Subcutaneous abdominal adipose tissue (tissue), 5 donors: ENCODE results near the gene ZNF446.
"Not testable (repeated sequence)": the region's sequence is repeated elsewhere in the genome, so short reads cannot be mapped to it uniquely, and the experiment has no call there.

ENCODE experiments used
- H3K27ac ChIP-seq: one replicate; pipeline ENCODE4 v1.7.0; 2013; ENCODE audit warnings: low read depth, mild to moderate bottlenecking, inconsistent platforms, low read length, moderate library complexity
- H3K27me3 ChIP-seq, 5 donors: one replicate each; pipeline ENCODE4 v1.7.0; 2013; ENCODE audit warnings: low read length in 5 of 5, inconsistent platforms in 1 of 5; ENCODE audit not compliant: control insufficient read depth in 5 of 5, insufficient read depth in 4 of 5
- H3K36me3 ChIP-seq, 5 donors: one replicate each; pipeline ENCODE4 v1.7.0; 2013; ENCODE audit warnings: low read length in 5 of 5; ENCODE audit not compliant: control insufficient read depth in 5 of 5, insufficient read depth in 5 of 5
- H3K4me1 ChIP-seq, 5 donors: one replicate each; pipeline ENCODE4 v1.7.0; 2013; ENCODE audit warnings: low read length in 5 of 5, mild to moderate bottlenecking in 3 of 5, moderate library complexity in 1 of 5; ENCODE audit not compliant: control insufficient read depth in 5 of 5, insufficient read depth in 5 of 5
- H3K4me3 ChIP-seq, 5 donors: one replicate each; pipeline ENCODE4 v1.7.0; 2013; ENCODE audit warnings: low read length in 5 of 5, low read depth in 1 of 5
- H3K9ac ChIP-seq, 5 donors: one replicate each; pipeline ENCODE4 v1.7.0; 2013; ENCODE audit warnings: low read length in 5 of 5, mild to moderate bottlenecking in 4 of 5, moderate library complexity in 3 of 5
- H3K9me3 ChIP-seq, 5 donors: one replicate each; pipeline ENCODE4 v1.7.0; 2013; ENCODE audit warnings: low read length in 5 of 5; ENCODE audit not compliant: control insufficient read depth in 5 of 5
- donor health status: healthy.
- donor health status: healthy.
- donor health status: healthy.
- donor health status: healthy.
- donor health status: healthy.

Gene ZNF446

DNA sequence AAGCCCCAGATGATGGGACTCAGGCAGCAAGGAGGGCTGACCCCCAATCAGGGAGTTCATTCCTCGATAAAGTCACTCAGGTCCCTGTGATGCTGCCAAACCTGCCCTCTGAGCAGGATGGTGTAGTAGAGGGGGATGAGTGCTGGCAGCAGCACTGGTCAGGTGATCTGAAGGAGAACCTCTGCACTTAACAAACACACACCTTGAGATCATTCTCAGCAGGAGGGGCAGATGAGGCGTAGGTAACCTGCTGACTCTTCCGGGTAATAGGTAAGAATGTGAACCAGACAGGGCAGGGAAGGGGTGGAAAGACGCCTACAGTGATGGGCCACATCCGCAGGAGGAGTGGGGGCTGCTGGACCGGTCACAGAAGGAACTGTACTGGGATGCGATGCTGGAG lies 3.2 kb downstream of the ZNF446 start:
- no peak overlapping the region for H3K27ac ChIP-seq
- H3K4me1 ChIP-seq, result peaks cover 4 to 24% (median 19%) of the 10 kb centered on the region in 5 donors
- no peak overlapping the region for H3K4me3 ChIP-seq
- H3K36me3 ChIP-seq, result peaks cover 0 to 34% (median 21%) of the 10 kb centered on the region in 5 donors
- H3K9ac ChIP-seq, result no peak overlapping the region
- H3K27me3 ChIP-seq, result no peaks in the 10 kb centered on the region
- H3K9me3 ChIP-seq, result no peaks in the 10 kb centered on the region

DNA sequence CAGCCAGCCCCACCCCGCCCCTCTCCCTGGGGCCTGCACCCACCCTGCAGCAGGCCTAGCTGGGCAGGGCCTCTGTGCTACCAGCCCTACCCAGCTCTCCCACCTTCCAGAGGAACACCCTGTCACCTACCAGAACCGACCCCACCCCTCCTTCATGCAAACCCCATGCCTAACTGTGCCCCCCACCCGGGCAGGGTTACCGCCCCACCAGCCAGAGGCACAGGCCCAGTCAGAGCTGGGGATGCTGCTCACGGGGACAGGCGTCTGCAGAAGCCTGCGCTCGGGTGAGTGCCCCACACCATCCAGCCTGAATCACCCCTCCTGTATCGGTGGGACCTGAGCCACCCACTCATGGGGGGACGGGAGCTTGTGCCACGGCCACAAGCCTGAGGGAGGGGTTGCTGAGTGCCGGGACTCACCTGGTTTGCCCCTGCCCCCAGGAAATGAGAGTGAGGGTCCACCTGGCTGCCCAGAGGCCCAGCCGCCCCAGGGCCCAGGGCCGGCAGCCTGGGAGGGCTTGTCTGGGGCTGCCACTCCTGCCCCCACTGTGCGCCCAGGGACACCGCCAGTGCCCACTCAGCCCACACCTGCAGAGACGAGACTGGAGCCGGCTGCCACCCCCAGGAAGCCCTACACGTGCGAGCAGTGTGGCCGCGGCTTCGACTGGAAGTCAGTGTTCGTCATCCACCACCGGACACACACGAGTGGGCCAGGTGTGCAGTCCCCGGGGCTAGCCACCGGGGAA lies 3.8 kb downstream of the ZNF446 start:
- H3K27me3 ChIP-seq, result no peaks in the 10 kb centered on the region
- peaks cover 0 to 34% (median 21%) of the 10 kb centered on the region in 5 donors for H3K36me3 ChIP-seq
- peaks cover 4 to 23% (median 16%) of the 10 kb centered on the region in 5 donors for H3K4me1 ChIP-seq
- no peak overlapping the region for H3K4me3 ChIP-seq
- H3K9ac ChIP-seq, result no peak overlapping the region
- H3K9me3 ChIP-seq, result no peaks in the 10 kb centered on the region
- no peak overlapping the region for H3K27ac ChIP-seq

DNA sequence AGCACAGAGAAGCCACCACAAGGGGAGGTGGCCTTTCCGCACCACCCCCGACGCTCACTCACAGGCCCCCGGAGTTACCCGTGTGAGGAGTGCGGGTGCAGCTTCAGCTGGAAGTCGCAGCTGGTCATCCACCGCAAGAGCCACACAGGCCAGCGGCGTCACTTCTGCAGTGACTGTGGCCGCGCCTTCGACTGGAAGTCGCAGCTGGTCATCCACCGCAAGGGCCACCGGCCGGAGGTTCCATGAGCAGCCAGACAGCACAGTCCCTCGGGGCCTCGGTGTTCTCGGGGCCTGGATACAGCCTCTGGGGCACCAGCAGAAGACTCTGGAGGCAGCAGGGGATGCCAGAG lies 4.3 kb downstream of the ZNF446 start:
- no peaks in the 10 kb centered on the region for H3K9me3 ChIP-seq
- no peak overlapping the region for H3K27ac ChIP-seq
- peaks cover 2 to 17% (median 11%) of the 10 kb centered on the region in 5 donors for H3K4me1 ChIP-seq
- H3K27me3 ChIP-seq, result no peaks in the 10 kb centered on the region
- H3K36me3 ChIP-seq, result peaks cover 0 to 34% (median 21%) of the 10 kb centered on the region in 5 donors
- no peak overlapping the region for H3K4me3 ChIP-seq
- H3K9ac ChIP-seq, result no peak overlapping the region

DNA sequence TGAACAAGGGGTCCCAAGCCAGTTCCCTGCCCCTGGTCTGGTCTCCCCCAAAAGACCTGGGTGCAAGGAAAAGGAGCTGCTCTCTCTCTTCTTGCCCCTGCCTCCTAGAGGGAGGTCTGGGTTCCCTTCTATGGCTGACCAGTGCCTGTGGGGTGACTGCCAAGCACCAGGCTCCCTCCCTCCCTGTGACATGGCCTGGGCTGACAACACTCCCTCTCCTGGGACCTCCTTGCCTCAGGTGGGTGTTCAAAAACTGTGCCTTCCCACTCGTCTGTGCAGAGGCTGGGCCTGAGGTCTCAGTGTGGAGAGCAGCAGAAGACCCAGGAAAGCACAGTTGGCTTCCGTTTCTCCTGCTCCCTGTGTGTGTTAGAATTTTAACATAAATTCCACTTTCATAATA lies 4.7 kb downstream of the ZNF446 start:
- no peaks in the 10 kb centered on the region for H3K9me3 ChIP-seq
- no peak overlapping the region for H3K9ac ChIP-seq
- peaks cover 2 to 14% (median 9%) of the 10 kb centered on the region in 5 donors for H3K4me1 ChIP-seq
- no peak overlapping the region for H3K27ac ChIP-seq
- no peaks in the 10 kb centered on the region for H3K27me3 ChIP-seq
- no peak overlapping the region for H3K4me3 ChIP-seq
- peaks cover 0 to 34% (median 21%) of the 10 kb centered on the region in 5 donors for H3K36me3 ChIP-seq

DNA sequence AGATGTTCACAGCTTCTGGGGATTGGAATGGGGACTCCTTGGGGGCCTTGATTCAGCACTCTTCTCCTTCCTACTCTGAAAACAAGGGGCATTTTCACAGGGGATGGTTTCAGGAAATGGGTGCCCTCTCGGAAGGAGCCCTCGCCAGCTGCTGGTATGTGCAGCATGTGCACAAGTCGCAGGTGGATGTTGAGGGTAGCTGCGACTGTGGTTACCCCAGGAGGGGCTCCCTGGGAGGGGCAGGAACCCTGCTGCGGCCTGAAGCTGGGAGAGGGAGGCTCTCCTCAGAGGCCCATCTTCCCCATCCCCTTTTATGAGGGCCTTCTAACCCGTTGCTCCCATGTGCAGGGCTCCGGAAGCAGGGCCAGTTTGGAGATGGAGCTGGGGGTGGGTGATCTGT lies 6.2 kb downstream of the ZNF446 start:
- Histone ChIP-seq H3K4me1 (peaks cover 0 to under 1% (median 0%) of the 10 kb centered on the region in 5 donors), H3K36me3 (peaks cover 0 to 34% (median 21%) of the 10 kb centered on the region in 5 donors), H3K9me3 (no peaks in the 10 kb centered on the region), H3K27me3 (no peaks in the 10 kb centered on the region), H3K4me3 (no peak overlapping the region), H3K27ac (no peak overlapping the region), H3K9ac (no peak overlapping the region)

DNA sequence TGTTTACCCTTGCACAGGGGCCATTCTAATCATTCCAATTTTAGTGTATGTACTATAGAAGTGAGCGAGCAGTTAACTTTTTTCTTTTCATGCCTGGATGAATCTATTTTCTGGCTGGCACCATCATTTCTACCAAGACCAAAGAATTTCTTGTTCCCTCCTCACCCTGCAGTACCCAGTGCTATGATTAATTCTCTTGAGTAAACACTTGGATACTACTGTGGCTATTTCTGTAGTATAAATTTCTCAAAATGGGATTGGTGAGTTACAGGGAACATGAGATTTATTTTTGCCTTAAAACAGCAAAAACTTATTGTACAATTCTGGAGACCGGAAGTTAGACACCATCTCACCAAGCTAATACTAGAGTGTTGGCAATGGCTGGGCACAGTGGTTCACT lies 7.6 kb downstream of the ZNF446 start:
- Histone ChIP-seq H3K4me1 (no peaks in the 10 kb centered on the region), H3K27me3 (no peaks in the 10 kb centered on the region), H3K9ac (no peak overlapping the region), H3K4me3 (no peak overlapping the region), H3K36me3 (peaks cover 0 to 28% (median 18%) of the 10 kb centered on the region in 5 donors), H3K27ac (no peak overlapping the region), H3K9me3 (no peaks in the 10 kb centered on the region)

DNA sequence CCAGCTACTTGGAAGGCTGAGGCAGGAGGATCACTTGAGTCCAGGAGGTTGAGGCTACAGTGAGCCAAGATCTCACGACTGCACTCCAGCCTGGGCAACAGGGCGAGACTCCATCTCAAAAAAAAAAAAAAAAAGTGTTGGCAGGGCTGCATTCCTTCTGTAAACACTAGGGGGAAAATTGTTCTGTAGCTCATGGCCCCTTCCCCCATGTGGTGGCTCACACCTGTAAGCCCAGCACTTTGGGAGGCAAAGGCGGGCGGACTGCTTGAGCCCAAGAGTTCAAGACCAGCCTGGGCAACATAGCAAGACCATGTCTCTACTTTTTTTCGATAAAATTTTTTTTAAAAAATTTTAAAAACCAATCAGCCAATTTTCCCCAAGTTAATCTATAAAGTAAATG lies 8.2 kb downstream of the ZNF446 start:
- H3K4me1 ChIP-seq, H3K4me3 ChIP-seq, H3K27ac ChIP-seq, H3K9ac ChIP-seq, H3K27me3 ChIP-seq, H3K9me3 ChIP-seq: not testable (repeated sequence)
- peaks cover 0 to 22% (median 17%) of the 10 kb centered on the region in 5 donors for H3K36me3 ChIP-seq

DNA sequence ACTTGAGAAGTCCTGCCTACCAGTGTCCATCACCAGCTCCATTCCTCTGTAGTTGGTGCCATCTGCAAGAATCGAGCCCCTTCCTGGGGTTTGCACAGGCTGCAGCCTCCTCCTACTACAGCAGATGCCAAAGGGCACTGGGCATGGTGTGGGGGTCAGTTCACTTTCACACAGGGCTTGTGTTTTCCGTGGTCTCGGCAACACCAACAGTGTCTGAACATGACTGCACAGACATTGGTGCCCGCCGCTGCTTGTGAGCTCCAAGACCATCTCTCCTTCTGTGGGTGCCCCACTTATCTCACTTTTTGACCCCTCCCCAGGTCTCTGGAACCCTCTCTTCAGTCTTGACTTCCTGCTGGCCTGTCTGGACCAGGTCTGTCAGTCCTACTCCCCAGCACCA lies 15.2 kb downstream of the ZNF446 start:
- H3K9me3 ChIP-seq, result no peaks in the 10 kb centered on the region
- no peaks in the 10 kb centered on the region for H3K27me3 ChIP-seq
- H3K27ac ChIP-seq, result no peak overlapping the region
- H3K36me3 ChIP-seq, result no peaks in the 10 kb centered on the region
- no peak overlapping the region for H3K4me3 ChIP-seq
- H3K4me1 ChIP-seq, result no peaks in the 10 kb centered on the region
- no peak overlapping the region for H3K9ac ChIP-seq

DNA sequence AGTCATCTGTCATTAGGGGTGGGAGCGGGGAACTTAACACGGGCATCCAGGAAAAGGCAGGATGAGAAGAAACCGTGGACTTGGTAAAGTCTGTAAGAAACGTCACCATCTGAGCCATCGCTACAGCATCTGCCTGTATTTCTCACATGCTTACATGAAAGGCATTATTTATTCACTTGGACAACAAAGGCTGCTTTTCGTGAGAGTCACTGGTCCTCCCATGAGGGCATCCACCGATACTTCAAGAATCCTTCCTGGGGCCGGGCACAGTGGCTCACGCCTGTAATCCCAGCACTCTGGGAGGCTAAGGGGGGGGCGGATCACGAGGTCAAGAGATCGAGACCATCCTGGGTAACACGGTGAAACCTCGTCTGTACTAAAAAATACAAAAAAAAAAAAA lies 16.1 kb downstream of the ZNF446 start:
- Histone ChIP-seq H3K9me3 (no peaks in the 10 kb centered on the region), H3K36me3 (no peaks in the 10 kb centered on the region), H3K27me3 (no peaks in the 10 kb centered on the region), H3K4me3 (no peak overlapping the region), H3K4me1 (no peaks in the 10 kb centered on the region), H3K27ac (no peak overlapping the region), H3K9ac (no peak overlapping the region)

DNA sequence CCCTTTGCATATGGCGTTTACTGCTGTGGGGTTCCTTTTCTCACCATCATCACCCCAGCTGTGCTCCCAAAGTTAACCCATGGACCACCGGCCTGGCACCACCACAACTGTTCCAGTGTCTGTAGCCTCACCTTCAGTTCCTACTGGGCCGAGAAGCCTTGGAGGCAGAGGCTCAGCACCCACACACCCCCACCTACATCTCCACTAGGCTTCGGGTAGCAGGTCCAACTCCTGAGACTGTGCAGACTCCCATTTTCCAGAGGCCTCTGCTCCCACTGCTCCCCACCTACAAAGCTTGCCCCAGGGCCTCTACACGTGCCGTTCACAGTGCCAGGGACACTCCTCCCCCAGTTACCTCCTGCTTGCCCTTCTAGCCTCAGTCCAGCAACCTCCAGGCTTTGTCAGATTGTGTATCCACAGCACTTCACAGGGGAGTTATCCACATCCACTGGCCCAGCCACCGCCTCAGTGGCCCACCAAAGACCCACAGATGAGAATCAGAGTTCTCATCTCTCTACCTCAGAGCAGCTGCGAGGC lies 21.6 kb downstream of the ZNF446 start:
- Histone ChIP-seq H3K27ac (no peak overlapping the region), H3K9me3 (no peaks in the 10 kb centered on the region), H3K36me3 (no peaks in the 10 kb centered on the region), H3K4me1 (peaks cover 4 to 23% (median 21%) of the 10 kb centered on the region in 5 donors), H3K4me3 (no peak overlapping the region), H3K27me3 (no peaks in the 10 kb centered on the region), H3K9ac (no peak overlapping the region)
